OCI-LY1 (cell line): ENCODE measurements around the gene CACNA2D4.

Experiments
- H2AFZ ChIP-seq: fragments of 200-600 bp; sonication (generic), shearing (Covaris generic); 2 replicates; pipeline ENCODE4 v1.6.0; 2014; ENCODE audit warnings: antibody characterized with exemption, mild to moderate bottlenecking, low read length
- H3F3A ChIP-seq: fragments of 200-600 bp; sonication (generic), shearing (Covaris generic); 2 replicates; pipeline ENCODE4 v1.6.0; 2014; ENCODE audit warnings: mild to moderate bottlenecking, antibody characterized with exemption, low read length, moderate library complexity; ENCODE audit not compliant: insufficient read depth
- H3K27ac ChIP-seq: fragments of 200-600 bp; sonication (generic); 2 replicates; pipeline ENCODE4 v1.5.1; 2014; ENCODE audit warnings: low read length, mixed run types, mild to moderate bottlenecking, low read depth; ENCODE audit not compliant: poor library complexity, severe bottlenecking
- H3K27me3 ChIP-seq: fragments of 200-600 bp; sonication (generic); 2 replicates; pipeline ENCODE4 v1.6.0; 2014; ENCODE audit warnings: antibody characterized with exemption, mild to moderate bottlenecking, low read length, moderate library complexity; ENCODE audit not compliant: insufficient read depth
- H3K36me3 ChIP-seq: fragments of 200-600 bp; sonication (generic); 2 replicates; pipeline ENCODE4 v1.6.1; 2014; ENCODE audit warnings: mild to moderate bottlenecking, antibody characterized with exemption, low read length, moderate library complexity, mixed read lengths; ENCODE audit not compliant: insufficient read depth
- H3K4me1 ChIP-seq: fragments of 200-600 bp; sonication (generic); 2 replicates; pipeline ENCODE4 v1.5.1; 2014; ENCODE audit warnings: mild to moderate bottlenecking, low read length, moderate library complexity; ENCODE audit not compliant: insufficient read depth, severe bottlenecking
- H3K4me2 ChIP-seq: fragments of 200-600 bp; sonication (generic), shearing (Covaris generic); 2 replicates; pipeline ENCODE4 v1.6.1; 2014; ENCODE audit warnings: low read length
- H3K4me3 ChIP-seq: fragments of 200-600 bp; sonication (generic); 2 replicates; pipeline ENCODE4 v1.5.1; 2014; ENCODE audit warnings: low read length, low read depth, mild to moderate bottlenecking, mixed read lengths; ENCODE audit not compliant: poor library complexity, severe bottlenecking
- H3K79me2 ChIP-seq: fragments of 200-600 bp; shearing (Covaris generic); 2 replicates; pipeline ENCODE4 v1.6.1; 2016; ENCODE audit warnings: mixed run types, low read length, mixed read lengths; ENCODE audit not compliant: insufficient read depth
- H3K9ac ChIP-seq: fragments of 200-600 bp; sonication (generic), shearing (Covaris generic); 2 replicates; pipeline ENCODE4 v1.6.1; 2014; ENCODE audit warnings: mild to moderate bottlenecking, low read length, mixed read lengths
- H3K9me2 ChIP-seq: fragments of 200-600 bp; sonication (generic), shearing (Covaris generic); 2 replicates; pipeline ENCODE4 v1.6.1; 2014; ENCODE audit warnings: low read depth, mild to moderate bottlenecking, low read length, mixed read lengths
- H3K9me3 ChIP-seq: fragments of 200-600 bp; shearing (Covaris generic); 2 replicates; pipeline ENCODE4 v1.6.1; 2014; ENCODE audit warnings: low read length, mixed read lengths
- H4K20me1 ChIP-seq: fragments of 200-600 bp; sonication (generic), shearing (Covaris generic); 2 replicates; pipeline ENCODE4 v1.6.0; 2016; ENCODE audit warnings: mild to moderate bottlenecking, low read length; ENCODE audit not compliant: insufficient read depth
- CTCF ChIP-seq: fragments of 200-600 bp; sonication (generic), shearing (Covaris generic); IDR thresholded peaks from 2 replicates; pipeline ENCODE4 v1.5.1; 2017; ENCODE audit warnings: mild to moderate bottlenecking, antibody characterized with exemption, low read length, moderate library complexity, mixed read lengths
- EZH2 ChIP-seq: fragments of 200-600 bp; sonication (generic), shearing (Covaris generic); IDR thresholded peaks from 2 replicates; pipeline ENCODE4 v1.8.0; 2017; ENCODE audit warnings: borderline replicate concordance, mixed run types, mild to moderate bottlenecking, antibody characterized with exemption, low read length, moderate library complexity, mixed read lengths

CACNA2D4 gene

GRCh38 chr12:1769809-1770494, 148.5 kb downstream of the CACNA2D4 start:
- Histone ChIP-seq H4K20me1 (peaks cover 2% of the 10 kb centered on the region; the same call in 1 of the 2 replicates), H2AFZ (no peak overlapping the region), H3K27me3 (no peaks in the 10 kb centered on the region), H3K4me2 (no peak overlapping the region), H3F3A (no peaks in the 10 kb centered on the region; the same call in 1 of the 2 replicates), H3K79me2 (peaks cover 19% of the 10 kb centered on the region), H3K4me1 (no peaks in the 10 kb centered on the region), H3K9me3 (no peaks in the 10 kb centered on the region), H3K4me3 (no peak overlapping the region), H3K27ac (no peak overlapping the region), H3K9ac (no peak overlapping the region), H3K36me3 (peaks cover 31% of the 10 kb centered on the region), H3K9me2 (no peaks in the 10 kb centered on the region)
- TF ChIP-seq CTCF (no peak), EZH2 (no peak)

DNA sequence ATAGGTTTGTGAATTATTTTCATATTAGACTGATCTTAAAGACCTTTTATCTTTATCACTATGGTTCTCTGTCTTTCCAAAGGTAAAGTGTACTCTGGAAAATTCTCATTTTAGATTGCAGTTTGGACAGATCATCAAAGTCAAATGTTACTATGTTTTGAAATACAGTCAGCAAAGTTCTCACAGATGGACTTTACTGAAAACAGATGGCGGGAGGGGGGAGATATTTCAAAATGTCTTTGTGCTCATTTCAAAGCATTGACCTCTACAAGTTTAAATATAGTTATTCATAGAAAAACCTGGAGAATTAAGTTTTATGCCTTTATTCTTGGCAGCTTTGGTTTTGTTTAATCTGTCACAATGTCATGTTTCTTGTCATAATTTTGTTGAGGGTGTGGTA, 149.8 kb downstream of the CACNA2D4 start:
- Histone ChIP-seq H3K9me2 (no peaks in the 10 kb centered on the region), H3F3A (no peaks in the 10 kb centered on the region; the same call in 1 of the 2 replicates), H4K20me1 (peaks cover 2% of the 10 kb centered on the region; the same call in 1 of the 2 replicates), H3K9me3 (no peaks in the 10 kb centered on the region), H3K36me3 (peaks cover 22% of the 10 kb centered on the region), H3K4me3 (no peak overlapping the region), H3K27me3 (no peaks in the 10 kb centered on the region), H3K9ac (no peak overlapping the region), H3K4me1 (no peaks in the 10 kb centered on the region), H2AFZ (no peak overlapping the region), H3K27ac (no peak overlapping the region), H3K4me2 (no peak overlapping the region), H3K79me2 (peaks cover 24% of the 10 kb centered on the region)
- no peak for TF ChIP-seq EZH2
- no peak for TF ChIP-seq CTCF

DNA sequence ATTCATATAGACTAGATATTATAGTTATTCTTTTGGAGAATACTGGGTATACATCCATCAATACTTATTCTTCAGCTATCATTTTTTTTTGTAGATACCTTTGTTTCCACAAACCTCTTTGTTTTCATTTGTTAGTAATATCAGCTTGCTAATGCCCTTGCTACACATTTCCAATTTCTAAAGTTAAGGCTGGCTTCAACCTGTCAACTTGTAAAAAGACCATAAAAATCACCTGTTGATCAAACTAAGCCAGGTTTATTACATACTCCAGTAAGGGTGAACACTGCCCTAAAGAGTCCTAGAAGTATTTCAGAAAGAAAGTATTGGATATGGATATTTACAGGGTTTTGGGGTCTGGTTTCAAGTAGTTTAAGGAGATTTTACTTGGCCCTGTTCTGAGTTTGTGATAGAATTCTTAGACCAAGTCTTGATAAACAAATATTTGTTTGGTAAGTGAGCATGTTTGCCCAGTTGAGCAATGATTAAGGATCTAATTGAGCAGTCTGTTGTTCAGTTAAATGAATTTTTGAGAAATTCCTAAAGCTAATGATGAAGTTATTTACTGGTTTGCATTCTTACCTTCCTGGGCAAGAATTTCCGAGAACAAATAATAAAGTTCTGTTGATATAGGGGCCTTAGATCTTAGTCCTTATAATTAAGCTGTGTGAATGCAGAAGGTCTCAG, 150.9 kb downstream of the CACNA2D4 start:
- peaks cover 12% of the 10 kb centered on the region for H3K36me3 ChIP-seq
- no peak overlapping the region for H2AFZ ChIP-seq
- H3K9me2 ChIP-seq, result no peaks in the 10 kb centered on the region
- TF ChIP-seq EZH2 (no peak), CTCF (no peak)
- no peaks in the 10 kb centered on the region; the same call in 1 of the 2 replicates for H3F3A ChIP-seq
- H3K9me3 ChIP-seq, result no peaks in the 10 kb centered on the region
- H3K79me2 ChIP-seq, result peaks cover 32% of the 10 kb centered on the region
- H3K4me3 ChIP-seq, result no peak overlapping the region
- H3K27ac ChIP-seq, result no peak overlapping the region
- H3K9ac ChIP-seq, result no peak overlapping the region
- no peaks in the 10 kb centered on the region; the same call in 1 of the 2 replicates for H4K20me1 ChIP-seq
- no peaks in the 10 kb centered on the region for H3K4me1 ChIP-seq
- H3K27me3 ChIP-seq, result no peaks in the 10 kb centered on the region
- no peak overlapping the region for H3K4me2 ChIP-seq
